Hypothalamus (tissue), 51 donors: ENCODE data around the gene HPCAL1.

Source experiments
- DNase-seq, 51 donors: peaks; one replicate each; lab custom pipeline; 2025; lab: John Stamatoyannopoulos, UW

Gene HPCAL1

DNA sequence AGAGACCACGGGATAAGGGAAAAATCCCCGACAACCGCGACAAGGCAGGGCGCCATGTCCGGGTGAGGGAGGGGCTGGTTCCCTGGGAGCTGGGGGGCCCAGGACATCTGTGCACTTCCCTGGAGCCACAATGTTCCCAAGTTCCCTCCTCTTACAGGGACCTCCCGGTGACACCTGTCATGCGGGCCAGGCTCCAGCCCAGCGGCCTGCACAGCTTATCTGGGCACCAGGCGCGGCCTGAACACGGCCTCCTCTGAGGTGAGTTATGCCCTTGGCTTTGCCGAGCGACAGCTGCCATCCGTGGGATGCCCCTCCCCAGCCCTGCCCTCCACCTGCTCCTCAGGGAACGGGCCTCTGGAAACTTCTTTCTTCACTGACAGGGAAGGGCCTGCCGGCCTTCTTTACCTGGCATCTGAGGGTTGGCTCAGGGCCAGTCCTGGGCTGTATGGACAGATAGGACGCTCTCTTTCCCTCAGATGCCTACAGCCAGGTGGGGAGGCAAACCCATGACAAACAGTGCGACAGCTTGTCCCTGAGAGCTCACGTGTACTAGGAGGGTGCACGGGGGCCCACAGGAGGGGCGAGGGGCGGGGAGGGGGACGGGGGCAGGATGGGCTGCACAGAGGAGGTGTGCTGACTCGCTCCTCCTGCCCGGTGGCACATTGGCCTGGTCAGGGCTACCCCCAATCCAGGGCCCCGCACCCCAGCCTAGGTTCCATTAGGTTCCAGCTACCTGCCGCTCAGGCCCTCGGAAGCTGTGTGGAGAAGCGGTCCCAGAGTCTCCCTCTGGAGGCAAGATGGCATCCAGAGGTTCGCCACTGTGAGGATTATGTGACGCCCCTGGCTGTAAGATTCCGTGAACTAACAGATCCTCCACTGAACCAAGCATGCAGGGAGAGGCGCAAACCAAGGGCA, 34.9 kb upstream of the HPCAL1 start:
- DNase-seq, result no peak

DNA sequence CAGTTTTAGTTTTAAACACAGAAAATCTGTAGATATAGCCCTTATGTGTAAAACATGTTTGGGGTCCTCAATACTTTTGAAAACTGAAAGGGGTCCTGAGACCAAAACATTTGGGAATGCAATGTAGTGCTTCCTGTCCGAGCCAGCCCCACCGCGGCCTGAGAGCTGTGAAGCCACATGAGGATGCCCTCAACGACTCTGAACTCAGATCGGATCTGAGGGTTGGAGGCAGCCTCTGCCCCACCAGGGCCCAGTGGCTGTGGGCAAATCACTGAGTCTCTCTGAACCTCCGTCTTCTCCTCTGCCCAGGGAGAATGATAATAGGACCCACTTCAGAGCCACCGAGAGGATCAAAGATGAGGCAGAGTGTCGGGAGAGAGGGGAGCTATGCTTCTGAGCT, 33.4 kb upstream of the HPCAL1 start:
- no peak for DNase-seq

DNA sequence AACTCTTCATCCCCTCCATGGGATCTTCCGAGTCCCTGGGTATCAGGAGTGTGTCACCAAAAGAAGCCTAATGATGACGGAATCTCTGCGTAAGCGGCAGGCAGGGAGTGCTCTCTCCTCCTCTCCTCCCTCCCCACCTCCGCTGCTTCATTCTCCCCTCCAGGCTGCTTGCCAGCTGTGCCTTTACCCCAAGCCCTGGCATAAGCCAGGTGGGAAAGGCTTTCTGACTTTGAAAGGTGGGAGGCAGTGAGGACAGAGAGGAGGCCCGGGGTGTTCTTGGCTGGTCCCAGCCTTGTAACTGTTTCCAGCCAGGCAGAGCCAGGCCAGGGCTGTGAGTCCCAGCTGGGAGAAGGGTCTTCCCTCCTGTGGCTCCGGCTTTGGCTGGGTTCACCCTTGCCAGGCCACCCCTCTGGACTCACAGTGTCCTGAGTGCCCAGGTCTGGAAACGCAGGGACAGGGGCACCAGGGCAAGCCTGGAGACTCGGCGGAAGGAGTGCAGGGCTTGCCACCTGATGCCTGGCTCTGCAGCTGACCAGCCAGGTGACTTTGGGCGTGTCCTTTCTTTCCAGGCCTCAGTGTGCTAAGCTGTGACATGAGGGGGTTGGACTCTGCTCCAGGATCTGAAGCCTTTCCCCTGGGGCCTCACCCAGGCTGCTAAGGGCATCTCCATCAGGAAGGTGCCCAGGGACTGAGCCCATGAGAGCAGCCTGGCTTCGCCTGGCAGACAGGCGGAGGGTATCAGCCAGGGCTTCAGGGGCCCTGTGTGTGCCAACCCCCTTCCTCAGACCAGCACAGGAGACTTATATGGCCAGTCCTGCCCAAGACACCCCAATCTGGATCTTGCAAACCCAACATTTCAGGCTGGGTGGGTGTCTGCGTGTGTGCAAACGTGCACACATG, 32.7 kb upstream of the HPCAL1 start:
- DNase-seq, result no peak

DNA sequence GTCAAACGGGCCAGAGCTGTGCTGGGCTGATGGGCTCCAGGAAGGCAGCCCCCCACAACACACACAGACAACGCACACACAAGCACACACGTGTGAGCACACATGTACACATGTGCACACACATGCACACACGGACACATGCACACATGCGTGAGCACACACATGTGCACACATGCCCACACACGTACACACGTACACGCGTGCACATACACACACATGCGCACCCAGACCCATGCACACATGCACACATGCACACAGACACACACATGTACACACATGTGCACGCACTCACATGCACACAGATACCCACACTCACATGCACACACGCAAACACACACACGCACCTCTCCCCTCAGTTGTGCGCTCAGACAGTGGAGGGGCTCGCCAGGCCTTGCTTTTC, 31.2 kb upstream of the HPCAL1 start:
- no peak for DNase-seq

DNA sequence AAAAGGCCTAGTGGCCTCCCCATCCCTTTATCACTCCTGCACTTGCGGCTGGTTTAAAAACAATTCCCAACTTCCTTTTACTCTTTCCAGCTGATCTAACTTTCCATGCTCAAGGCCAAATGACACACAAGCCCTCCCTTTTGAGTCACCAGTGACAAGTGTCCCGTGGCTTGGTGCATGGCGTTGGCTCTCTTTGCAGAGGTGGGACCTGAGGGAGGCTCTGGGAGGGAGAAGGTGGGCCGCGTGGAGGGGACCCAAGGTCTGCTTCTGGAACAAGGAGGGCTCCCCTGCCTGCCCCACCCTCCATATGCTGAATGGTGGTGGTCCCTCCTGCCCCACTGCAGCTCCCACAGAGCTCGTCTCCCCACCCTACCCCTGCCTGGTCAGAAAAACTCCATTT, 30.8 kb upstream of the HPCAL1 start:
- DNase-seq, result no peak

DNA sequence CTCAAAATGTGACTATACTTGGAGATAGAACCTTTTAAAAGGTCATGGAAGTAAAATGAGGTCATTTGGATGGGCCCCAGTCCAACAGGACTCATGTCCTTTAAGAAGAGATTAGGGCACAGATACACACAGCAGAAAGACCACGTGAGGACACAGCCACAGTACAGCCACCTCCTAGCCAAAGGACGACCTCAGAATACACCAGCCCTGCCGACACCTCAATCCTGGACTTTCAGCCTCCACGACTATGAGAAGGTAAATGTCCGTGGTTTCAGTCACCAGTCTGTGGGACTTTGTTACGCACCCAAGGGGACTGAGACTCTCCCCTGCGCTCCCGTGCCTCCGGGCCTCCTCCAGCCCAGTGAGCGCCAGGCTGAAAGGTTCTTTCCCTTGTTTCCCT, 30.2 kb upstream of the HPCAL1 start:
- DNase-seq, result no peak

DNA sequence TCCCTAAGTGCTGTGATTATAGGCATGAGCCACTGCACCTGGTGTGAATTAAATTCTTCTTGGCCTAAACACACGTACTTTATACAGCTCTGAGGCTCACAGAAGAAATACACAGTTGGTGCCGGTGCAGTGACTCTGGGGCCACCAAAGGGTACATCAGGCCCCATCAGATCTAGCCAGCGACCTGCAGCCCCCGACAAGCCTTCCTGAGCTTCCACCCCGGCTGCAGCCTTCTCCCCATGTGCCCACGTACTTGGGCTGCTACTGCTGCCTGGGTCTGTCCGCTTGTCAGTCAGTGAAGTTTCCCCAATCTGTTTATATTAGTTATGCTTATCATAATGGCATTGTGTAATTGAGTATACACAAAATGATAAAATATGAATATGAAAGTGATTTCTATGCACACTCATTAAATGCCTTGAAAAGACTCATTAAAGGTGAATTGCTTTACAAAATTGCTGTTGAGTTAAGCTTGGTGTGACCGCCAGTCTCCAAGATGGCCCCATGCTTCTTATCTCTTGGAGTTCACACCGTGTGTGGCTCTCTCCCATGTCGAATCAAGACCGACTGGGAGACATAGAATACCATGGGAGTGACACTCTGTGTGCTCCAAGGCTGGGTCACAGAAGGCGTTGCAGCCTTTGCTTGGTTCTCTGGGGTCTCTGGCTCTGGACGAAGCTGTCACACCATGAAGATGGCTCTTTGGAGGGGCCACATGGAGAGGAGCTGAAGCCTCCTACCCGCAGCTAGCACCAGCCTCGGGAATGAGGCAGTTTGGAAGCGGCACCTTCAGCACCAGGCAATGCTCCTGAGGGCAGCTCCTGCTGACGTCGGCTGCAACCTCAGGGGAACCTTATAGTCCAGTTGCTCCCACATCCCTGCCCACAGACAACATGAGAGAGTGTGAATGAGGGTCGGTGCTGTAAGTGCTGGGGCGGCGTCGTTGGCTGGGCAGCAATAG, 29.2 kb upstream of the HPCAL1 start:
- no peak for DNase-seq

DNA sequence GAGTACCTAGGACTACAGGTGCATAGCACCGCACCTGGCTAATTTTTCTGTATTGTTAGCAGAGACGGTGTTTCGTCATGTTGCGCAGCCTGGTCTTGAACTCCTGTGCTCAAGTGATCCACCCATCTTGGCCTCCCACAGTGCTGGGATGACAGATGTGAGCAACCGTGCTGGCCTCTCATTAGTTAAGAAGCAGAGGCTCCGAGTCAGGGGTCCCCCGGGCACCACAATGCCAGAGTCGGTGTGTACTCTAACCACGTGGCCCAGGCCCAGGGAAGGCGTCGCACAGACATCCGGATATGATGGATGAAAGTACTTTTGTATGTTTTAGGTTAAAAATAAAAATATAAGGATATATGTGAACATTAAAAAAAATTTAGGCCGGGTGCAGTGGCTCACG, 28.3 kb upstream of the HPCAL1 start:
- no peak for DNase-seq

DNA sequence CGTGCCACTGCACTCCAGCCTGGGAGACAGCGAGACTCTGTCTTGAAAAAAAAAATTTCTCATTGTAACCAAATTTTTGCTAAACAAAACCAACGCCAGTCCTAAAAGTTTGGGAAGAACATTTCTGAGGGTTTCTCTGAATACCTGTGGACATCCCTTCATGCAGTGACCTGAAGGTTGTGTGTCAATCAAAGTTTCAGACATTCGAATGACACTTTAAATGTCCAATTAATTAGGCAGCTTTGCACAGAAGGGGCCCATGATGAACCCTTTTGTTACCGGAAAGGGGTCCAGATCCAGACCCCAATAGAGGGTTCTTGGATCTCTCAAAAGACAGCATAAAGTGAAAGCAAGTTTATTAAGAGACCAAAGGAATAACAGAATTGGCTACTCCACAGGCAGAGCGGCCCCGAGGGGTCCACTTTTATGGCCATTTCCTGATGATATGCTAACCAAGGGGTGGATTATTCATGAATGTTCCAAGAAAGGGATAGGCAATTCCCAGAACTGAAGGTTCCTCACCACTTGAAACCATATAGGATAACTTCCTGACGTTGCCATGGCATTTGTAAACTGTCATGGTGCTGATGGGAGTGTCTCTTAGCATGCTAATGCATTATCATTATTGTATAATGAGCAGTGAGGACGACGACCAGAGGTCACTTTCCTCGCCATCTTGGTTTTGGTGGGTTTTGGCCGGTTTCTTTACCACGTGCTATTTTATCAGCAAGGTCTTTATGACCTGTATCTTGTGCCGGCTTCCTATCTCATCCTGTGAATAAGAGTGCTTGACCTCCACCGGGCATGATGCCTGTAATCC, 27.5 kb upstream of the HPCAL1 start:
- DNase-seq, result no peak

DNA sequence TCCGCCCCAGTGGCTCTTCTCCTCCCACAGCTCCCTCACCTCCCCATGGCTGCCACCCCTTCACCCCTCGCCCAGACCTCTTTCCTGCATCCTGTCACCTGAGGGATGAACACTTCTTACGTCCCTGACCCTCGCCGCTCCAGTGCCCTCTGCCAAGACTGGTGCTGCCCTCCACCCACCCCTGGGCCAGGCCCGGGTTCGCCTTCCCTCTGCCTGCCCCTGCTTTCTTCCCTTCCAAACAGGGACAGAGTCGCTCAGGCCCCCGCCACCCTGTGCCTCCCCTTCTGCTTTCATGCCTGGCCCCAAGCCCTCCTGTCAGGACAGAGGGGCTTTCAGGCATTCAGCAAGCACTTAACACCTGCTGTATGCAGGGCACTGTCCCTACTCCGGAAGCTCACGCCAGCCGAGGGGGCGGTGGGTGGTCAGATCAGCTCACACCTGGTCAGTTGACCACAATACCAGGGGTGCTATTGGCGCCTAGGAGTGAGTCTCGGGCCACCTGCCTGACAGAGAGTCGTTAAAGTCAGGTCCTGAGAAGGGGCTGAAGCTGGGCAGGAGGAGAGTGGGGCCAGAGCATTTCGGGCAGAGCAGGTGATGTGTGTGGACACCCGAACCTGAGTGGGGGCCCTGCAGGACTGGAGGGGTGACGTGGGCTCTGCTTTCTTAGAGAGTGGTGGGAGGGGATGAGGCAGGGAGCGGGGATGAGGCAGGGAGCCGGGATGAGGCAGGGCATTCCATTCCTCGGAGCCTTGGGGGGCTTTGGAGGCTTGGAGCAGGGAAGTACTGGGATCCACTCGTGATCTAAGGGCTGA, 26.0 kb upstream of the HPCAL1 start:
- DNase-seq, result no peak

DNA sequence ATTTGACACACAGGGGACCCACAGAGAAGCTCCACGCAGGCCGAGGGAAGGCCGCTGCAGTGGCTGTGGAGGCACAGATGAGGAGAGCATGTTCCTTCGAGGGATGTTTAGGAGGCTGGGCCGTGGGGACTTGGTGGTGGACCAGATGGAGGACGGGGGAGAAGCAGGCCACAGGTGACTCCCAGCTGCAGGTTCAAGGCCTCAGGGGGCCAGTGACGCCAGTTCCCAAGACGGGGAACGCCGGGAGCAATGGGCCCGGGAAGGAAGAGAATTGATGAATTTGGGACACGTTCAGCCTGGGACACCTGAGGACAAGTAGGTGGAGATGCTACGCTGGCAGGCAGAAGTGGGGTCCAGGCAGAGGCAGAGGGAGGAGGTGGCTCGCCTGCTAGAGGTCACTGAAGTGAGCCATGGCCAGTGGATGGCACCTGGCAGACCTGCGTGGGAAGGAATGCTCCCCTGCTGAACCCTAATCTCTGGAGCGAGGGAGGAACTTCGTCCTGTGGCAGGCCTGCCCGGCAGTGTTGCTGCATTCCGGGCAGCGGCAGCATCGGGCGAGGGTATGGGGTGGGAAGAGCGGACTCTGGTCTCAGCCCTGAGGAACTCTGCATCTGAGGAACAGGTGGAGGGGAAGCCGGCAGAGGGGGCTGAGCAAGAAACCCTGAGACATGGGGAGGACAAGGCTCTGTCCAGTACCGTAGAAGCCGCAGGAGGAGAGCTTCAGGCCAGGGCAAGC, 25.2 kb upstream of the HPCAL1 start:
- no peak for DNase-seq

DNA sequence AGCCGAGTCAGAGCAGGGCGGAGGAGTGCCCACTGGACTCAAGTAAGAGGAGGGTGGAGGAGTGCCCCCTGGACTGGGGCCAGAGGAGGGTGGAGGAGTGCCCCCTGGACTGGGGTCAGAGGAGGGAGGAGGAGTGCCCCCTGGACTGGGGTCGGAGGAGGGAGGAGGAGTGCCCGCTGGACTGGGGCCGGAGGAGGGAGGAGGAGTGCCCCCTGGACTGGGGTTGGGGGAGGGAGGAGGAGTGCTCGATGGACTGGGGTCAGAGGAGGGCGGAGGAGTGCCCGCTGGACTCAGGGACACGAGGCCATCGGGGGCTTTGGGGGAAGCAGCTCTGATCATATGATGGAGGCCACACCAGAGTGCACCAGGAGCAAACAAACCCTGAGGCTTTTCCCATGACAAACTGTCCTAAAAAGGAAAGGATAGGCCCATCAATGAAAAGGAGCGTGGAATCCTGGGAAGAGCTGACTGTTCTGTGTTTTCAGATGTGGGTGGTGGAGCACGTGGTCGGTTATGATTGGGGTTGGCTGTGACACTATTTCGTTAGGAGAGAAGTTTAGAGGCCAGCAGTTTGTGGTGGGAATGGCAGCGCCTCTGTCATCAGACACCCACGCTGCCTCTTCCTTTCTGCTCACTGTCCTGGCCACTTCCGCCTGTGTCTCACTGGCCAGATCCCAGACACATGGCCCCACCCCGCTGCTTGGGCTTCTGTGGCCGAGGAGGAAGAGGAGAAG, 24.5 kb upstream of the HPCAL1 start:
- DNase-seq, result peak in 30 of 51 donors; percentile 12 to 60 (median 32)

DNA sequence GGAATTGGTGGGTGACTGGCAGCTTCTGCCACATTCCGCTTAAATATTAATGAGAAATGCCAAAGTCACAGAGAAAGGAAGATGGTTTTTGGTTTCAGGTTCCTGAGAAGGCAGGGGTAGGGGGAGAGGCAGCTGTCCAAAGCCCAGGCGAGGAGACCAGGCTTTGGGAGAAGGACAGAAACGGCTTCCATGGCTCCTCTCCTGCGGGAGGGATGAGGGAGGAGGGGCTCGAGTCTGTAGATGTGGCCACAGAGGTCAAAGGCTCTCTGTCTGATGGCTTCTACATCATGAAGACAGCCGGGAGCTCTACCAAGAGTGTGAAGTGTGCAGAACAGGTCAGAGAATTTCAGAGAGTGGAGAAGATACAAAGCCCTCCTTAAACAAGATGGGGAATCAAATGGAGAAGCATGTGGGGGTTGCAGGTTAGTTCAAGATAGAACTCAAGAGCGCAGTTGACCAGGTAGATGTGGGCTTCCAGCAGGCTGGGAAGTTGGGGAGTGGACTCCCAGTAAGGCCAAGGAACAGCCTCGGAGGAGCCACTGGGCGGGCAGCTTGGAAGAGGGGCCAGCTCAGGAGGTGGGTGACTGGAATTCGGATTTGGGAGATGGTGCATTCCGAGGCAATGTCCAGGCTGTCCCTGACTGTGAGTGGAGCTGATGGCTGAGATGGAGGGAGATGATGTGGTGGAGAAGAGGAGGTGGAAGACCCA, 23.8 kb upstream of the HPCAL1 start:
- DNase-seq, result no peak

DNA sequence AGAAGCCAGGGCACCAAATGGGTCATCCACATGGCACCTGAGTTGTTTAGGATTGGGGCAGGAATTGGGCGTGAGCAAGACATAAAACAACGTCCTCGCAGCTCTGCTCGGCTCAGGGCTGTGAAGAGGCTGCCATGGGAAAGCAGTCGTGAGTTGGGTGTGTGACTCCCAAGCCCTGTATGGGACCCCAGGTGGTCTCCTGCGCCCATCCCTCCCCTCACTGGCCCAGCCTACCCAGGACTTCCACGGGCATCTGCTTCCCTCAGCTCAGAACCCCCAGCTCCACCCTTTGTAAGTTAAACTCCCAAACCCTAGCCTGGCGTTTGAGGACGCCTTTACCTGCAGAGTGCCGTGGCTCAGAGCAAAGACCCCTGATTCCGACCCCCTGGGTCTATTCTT, 23.2 kb upstream of the HPCAL1 start:
- no peak for DNase-seq

DNA sequence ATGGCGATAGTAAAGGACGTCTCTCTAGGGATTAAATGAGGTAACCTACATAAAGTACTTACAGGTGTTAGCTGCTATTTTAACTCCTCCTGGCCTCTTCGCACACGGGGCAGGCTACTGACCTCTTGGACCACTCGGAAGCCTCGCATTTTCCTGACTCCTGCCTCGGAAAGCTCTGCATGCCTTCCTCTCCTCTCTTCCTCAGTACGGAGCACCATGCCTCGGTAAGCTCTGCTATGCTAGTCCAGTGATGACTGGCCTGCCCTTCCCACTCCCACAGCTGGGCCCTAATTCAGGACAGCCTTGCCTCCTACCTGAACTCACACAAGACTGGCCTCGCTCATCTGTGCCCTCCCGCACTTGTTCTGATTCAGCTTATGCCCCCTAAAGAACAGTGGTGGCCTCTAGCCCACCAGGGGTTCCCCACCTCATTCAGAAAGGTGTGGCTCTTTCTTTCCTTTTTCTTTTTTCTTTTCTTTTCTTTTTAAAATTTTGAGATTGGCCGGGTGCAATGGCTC, 22.7 kb upstream of the HPCAL1 start:
- DNase-seq, result no peak

DNA sequence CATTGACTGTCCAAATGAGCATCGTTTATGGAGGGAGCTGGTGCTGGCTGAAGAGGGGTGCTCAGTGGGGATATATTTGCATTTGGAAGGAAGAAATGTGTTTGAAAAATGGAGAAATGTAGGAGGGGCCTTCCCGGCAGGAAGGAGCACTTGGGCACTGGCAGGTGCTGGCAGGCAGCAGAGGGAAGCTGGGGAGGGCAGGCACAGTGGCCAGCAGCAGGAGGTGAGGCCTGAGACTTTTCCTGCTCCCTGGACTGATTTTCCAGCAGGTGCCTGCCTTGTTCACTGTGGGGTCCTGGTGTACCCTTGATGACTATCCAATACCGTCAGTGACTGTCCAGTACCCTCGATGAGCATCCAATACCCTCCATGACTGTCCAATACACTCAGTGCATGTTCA, 20.8 kb upstream of the HPCAL1 start:
- no peak for DNase-seq
